GM18520 (cell line): ENCODE results near the gene PRR14.
"Not testable (repeated sequence)": the region's sequence is repeated elsewhere in the genome, so short reads cannot be mapped to it uniquely, and the experiment has no call there.

ENCODE experiments used
- ATAC-seq: cut with Tn5 transposase; IDR thresholded peaks from one replicate; pipeline ENCODE4 v1.9.1; 2021; ENCODE audit not compliant: unreplicated experiment

The PRR14 gene

GRCh38 chr16:30628628-30629540 is 21.9 kb upstream of the PRR14 start:
- ATAC-seq: no peak

- not testable (repeated sequence) for ATAC-seq
Measured at GRCh38 chr16:30632454-30632853, 18.3 kb upstream of the PRR14 start.

GRCh38 chr16:30633526-30633925 is 17.2 kb upstream of the PRR14 start:
- ATAC-seq: no peak

- ATAC-seq: no peak
Measured at GRCh38 chr16:30636599-30636998, 14.2 kb upstream of the PRR14 start.

GRCh38 chr16:30637139-30637538 is 13.6 kb upstream of the PRR14 start:
- not testable (repeated sequence) for ATAC-seq

- no peak for ATAC-seq
Measured at GRCh38 chr16:30637944-30638343, 12.8 kb upstream of the PRR14 start.

- ATAC-seq: no peak
Measured at GRCh38 chr16:30641378-30641982, 9.3 kb upstream of the PRR14 start.

GRCh38 chr16:30644334-30644830 is 6.4 kb upstream of the PRR14 start:
- ATAC-seq: no peak

GRCh38 chr16:30645727-30646126 is 5.0 kb upstream of the PRR14 start:
- no peak for ATAC-seq

GRCh38 chr16:30647274-30647571 is 3.5 kb upstream of the PRR14 start:
- ATAC-seq: no peak

- no peak for ATAC-seq
Measured at GRCh38 chr16:30649725-30650368, 913 bp upstream of the PRR14 start.

GRCh38 chr16:30651124-30652004 is 604 bp downstream of the PRR14 start:
- peak; percentile 36 for ATAC-seq

GRCh38 chr16:30652005-30652296 is 1.2 kb downstream of the PRR14 start:
- ATAC-seq: no peak

- no peak for ATAC-seq
Measured at GRCh38 chr16:30652718-30653117, 2.0 kb downstream of the PRR14 start.

GRCh38 chr16:30654856-30655255 is 4.1 kb downstream of the PRR14 start:
- ATAC-seq: no peak

- ATAC-seq: no peak
Measured at GRCh38 chr16:30655815-30656347, 5.1 kb downstream of the PRR14 start.

- no peak for ATAC-seq
Measured at GRCh38 chr16:30656388-30656787, 5.6 kb downstream of the PRR14 start.

GRCh38 chr16:30656974-30657865 is 6.5 kb downstream of the PRR14 start:
- no peak for ATAC-seq

GRCh38 chr16:30657866-30658730 is 7.3 kb downstream of the PRR14 start, which contains the start of gene FBRS:
TSS of gene FBRS (plus strand) at chr16:30658431. CDS start at chr16:30659519, 1,088 bp downstream.
- peak; percentile 59 for ATAC-seq
